NCI-H510A (cell line): ENCODE measurements around the gene EGFL7.

Source experiments
- DNase-seq: peaks from one replicate; lab custom pipeline; 2025; lab: John Stamatoyannopoulos, UW

The EGFL7 gene

GRCh38 chr9:136662656-136663581 is at the start of gene EGFL7:
Gene EGFL7, plus strand, starts transcription at chr9:136662916. Its CDS starts 5,367 bp downstream, at chr9:136668283.
- no peak for DNase-seq

DNA sequence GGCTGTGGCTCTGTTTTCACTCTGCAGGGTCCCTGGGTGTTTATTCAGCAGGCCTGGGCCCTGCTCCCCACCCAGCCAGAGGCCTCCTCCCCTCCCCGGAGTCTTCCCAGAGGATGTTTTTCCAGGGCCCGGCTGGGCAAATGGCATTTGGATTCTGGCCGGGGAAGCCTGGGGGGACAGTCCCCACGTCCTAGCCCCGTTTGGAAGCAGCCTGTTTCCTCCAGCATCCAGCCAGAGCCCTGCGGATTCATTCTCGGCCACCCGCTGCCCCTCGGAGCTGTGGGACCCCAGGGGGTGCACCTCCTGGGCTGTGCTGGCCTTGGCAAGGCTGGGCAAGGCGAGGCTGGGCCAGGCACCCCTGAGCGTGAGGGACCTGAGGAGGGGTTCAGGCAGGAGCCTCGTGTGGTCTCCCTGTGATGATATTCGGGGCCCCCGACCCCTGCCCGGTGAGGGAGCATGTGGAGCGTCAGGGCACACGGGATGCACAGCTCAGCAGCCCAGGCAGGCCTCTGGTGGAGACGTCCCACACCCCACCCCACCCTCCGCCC is 48.8 kb upstream of the EGFL7 start:
- no peak for DNase-seq

- DNase-seq, result no peak
These were observed 48.3 kb upstream of the EGFL7 start for GRCh38 chr9:136614372-136614922.

DNA sequence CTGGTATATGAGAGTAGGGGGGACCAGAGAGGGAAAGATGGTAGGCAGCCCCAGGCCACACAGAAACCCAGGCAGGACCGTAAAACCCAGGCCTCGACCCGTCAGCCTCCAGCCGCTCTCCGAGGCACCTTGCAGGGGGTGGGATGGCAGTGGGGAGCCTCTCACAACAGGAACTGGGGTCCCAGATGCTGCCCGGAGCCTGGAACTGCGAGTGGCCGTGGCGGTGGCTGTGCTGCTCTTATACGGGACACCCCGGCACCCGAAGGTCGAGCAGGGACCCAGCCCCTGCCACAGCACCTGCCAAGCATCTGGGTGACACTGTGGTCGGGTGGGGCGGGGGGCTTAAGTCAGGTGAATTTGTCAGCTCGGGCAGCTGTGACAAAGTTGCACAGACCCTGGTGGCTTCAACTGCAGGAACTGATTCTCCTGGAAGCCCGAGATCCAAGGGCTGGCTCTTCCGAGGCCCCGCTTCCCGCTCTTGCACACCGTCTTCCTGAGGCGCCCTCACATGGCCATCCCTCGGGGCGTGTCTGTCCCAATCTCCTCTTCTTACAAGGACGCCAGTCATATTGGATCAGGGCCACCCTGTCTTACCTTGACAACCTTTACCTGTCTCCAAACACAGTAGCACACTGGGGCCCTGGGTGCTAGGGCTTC is 47.6 kb upstream of the EGFL7 start:
- DNase-seq, result no peak

DNA sequence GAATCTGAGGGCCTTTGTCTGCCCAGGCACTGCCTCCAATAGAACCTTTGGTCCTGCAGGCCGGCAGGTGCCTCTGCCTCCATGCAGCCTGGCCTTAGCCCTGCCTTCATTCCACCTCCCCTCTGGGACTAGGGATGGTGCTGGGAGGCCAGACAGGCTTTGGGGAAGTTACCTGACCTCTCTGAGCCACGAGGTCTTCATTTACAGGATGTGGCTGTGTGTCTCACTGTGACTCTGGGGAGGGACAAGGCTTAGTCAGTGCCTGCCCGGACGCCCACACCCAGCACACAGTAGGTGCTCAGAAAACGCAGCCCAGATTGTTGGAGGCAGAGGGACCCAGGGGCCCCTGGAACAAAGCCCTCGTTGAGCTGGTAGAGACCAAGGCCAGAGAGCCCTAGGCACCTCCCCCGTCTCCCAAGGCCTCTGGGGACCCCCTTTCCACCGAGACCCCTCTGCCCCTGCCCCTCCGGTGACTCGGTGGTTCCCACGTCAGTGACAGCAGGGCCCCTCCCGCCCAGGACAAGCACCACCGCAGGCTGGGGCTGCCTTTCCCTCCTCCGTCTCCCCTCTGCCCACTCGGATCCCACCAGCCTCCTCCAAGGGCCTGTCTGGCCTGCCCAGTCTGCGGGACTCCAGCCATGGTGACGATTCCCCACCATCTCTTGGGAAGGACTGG is 46.9 kb upstream of the EGFL7 start:
- DNase-seq, result no peak

DNA sequence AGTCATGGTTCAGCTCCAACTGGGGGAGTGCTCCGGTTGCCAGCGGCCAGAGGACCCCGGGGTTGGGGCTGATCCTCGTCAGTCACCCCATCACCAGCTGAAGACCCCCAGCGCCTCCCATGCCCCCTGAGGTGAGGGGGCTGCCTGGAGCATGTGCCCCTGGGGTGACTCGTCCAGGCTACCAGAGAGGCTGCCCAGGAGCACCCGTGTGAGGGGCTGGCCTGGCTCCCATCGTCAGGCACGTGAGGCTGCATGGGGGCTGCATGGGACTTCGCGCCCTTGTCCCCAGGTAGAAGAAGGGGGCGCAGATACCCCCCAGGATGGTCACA is 46.4 kb upstream of the EGFL7 start:
- no peak for DNase-seq

DNA sequence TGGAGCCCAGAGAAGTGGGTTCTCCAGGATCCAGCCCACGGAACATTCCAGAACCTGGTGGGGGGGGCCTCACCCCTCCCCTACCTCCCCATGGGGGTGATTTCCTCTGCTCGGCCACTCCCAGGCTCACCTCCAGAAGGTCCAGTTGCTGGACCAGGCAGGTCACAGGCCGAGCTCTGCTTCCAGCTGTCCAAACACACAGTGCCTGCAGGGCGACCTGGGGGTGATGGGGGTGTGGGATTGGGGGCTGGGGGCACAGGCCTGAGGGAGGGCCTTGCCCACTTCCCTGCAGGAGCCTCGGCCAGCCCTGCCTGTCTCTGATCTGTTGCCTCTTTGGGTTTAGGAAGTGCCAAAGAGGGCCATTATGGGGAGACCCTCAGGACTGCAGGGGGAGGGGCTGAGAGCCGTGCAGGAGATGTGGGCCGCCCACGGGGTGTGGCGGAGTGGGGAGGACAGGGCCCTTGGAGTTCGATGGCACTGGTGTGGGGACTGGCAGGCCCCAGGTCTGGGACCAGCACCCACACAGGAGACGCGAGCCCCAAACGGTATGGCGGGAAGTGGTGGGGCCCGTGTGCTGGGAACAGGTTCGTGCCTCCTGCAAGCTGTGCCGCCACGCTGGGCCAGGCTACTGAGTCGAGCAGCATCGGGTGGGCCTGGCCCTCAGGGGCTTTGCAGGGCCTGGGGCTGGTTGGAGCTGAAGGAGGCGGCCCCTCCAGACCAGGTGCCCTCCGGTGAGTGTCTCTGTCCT is 45.6 kb upstream of the EGFL7 start:
- no peak for DNase-seq

DNA sequence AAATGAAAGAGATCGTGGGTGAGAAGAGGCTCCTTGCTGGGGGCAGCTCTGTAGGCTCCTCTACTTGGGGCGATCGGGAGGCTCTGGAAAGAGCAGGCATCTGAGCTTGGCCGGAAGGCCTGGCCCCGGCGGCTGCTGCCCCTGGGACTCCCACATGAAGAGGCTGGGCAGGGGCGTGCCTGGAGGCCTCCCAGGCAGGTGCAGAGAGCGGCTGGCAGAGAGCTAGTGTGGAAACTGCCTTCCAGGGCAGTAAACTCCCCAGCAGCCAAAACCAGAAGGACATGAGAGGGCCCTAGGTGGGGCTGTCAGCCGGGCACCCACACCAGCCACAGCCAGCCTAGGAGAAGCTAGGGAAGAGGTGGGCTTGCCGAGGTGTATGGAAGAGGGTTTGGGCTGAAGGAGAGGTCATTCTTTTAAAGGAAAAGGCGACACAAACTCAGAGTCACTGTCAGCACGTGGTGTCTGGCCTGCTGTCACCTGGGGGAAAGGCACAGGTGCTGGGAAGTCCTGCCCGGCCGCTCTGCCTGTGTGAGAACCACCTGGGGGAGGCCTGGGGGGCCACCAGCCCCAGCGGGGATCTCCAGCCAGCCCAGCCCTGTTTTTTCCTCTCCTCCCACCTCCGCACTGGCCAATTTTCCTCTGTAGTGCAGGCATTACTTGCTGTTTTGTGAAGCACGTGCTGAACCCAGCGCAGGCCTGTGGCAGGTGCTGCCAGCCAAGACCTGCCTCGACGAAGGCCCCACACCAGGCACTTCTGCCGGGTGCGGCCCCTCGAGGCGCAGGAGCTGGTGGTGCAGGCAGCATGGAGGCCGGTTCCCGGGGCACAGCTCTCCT is 44.8 kb upstream of the EGFL7 start:
- no peak for DNase-seq

GRCh38 chr9:136618580-136619547 is 43.9 kb upstream of the EGFL7 start:
- no peak for DNase-seq

GRCh38 chr9:136619742-136620440 is 42.8 kb upstream of the EGFL7 start:
- DNase-seq, result no peak

DNA sequence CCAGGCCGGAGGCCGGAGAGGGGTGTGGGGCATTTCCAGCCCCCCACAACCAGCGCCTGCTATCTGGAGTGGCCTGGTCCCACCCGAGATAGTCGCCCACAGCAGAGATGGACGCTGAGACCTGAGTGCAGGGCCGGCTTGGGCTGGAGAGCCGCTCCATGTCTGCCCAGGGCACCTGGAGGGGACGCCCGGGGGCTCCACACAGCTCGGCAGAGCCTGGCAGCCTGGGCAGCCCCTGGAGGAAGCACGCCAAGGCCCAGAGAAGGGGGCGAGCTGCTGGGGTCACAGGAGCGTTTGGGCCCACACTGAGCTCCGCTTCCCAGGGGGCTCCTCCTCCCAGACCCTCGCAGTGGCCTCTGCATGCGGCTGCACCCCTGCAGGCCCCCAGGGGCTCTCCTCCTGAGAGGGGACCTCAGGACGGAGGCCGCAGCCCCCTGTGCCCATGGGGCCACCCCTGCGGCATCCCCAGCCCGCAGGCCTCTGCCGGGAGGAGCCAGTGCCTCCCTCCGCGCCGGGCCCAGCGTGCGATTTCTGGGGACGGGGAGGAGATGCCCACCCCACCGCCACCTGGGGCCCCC is 42.2 kb upstream of the EGFL7 start:
- DNase-seq, result no peak

GRCh38 chr9:136621019-136621733 is 41.5 kb upstream of the EGFL7 start:
- no peak for DNase-seq

- no peak for DNase-seq
These were observed 41.0 kb upstream of the EGFL7 start for GRCh38 chr9:136621734-136622093.

GRCh38 chr9:136622538-136622948 is 40.2 kb upstream of the EGFL7 start:
- DNase-seq, result no peak

- no peak for DNase-seq
These were observed 39.5 kb upstream of the EGFL7 start for GRCh38 chr9:136623016-136623841.

DNA sequence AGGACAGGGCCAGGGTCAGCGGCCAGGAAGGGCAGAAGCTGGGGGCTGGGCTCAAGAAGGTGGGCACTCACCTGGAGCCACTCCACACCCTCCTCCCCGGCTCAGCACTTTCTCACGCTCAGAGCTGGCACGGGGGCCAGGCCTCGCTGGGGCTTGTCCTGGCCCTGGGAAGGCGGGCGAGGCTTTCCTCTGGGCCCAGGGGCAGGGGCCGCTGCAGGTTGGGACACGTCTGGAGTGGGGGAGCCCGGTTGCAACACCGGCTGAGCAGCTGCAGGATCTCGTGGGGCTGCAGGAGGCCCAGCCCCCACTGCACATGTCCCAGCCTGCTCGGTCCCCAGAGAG is 38.9 kb upstream of the EGFL7 start:
- no peak for DNase-seq
